Measurements from ENCODE around the gene GAS5.

Gene GAS5

GRCh38 chr1:173824315-173825081, 43.3 kb downstream of the GAS5 start, which contains the start of the genes CENPL and DARS2:
Gene CENPL (minus strand): TSS chr1:173824883. CDS start chr1:173811299, 13,584 bp downstream.
Gene DARS2 (plus strand): TSS chr1:173824673. CDS start chr1:173825230, 557 bp downstream.
- DNase-seq (ENCODE audit: low spot score), result peak; percentile 98

- DNase-seq (ENCODE audit: low spot score), result no peak
These were observed 43.9 kb downstream of the GAS5 start for GRCh38 chr1:173823781-173824314.

- DNase-seq (ENCODE audit: low spot score), result no peak
These were observed 46.1 kb downstream of the GAS5 start for GRCh38 chr1:173821680-173822079.

GRCh38 chr1:173818459-173818858, 49.3 kb downstream of the GAS5 start:
- DNase-seq (ENCODE audit: low spot score), result no peak
